Activated naive CD4-positive, alpha-beta T cell treated with anti-CD3 and anti-CD28 coated beads, Interleukin-2, amount 50 U/mL, for 16 hours (primary cell): ENCODE measurements around the gene DYNLRB1.
A peak's percentile ranks its signal among the peaks of the same experiment; 100 is the strongest.

Experiments
- DNase-seq: peaks from one replicate; pipeline ENCODE4 v3.0.0-alpha.2; 2020

Gene DYNLRB1

GRCh38 chr20:34535301-34535840, 19.1 kb downstream of the DYNLRB1 start:
- no peak for DNase-seq

- DNase-seq, result no peak
Observed at GRCh38 chr20:34535857-34536256, 19.6 kb downstream of the DYNLRB1 start.

- peak; percentile 48 for DNase-seq
Observed at GRCh38 chr20:34536798-34537394, 20.7 kb downstream of the DYNLRB1 start.

- DNase-seq, result no peak
Observed at GRCh38 chr20:34537651-34538050, 21.4 kb downstream of the DYNLRB1 start.

GRCh38 chr20:34538671-34539123, 22.5 kb downstream of the DYNLRB1 start:
- DNase-seq, result peak; percentile 56

GRCh38 chr20:34539756-34540155, 23.5 kb downstream of the DYNLRB1 start:
- no peak for DNase-seq

GRCh38 chr20:34540596-34541263, 24.5 kb downstream of the DYNLRB1 start:
- DNase-seq, result no peak

- no peak for DNase-seq
Observed at GRCh38 chr20:34541264-34541901, 25.2 kb downstream of the DYNLRB1 start.

- no peak for DNase-seq
Observed at GRCh38 chr20:34541917-34542316, 25.7 kb downstream of the DYNLRB1 start.

- DNase-seq, result no peak
Observed at GRCh38 chr20:34542439-34542838, 26.2 kb downstream of the DYNLRB1 start.

- no peak for DNase-seq
Observed at GRCh38 chr20:34543463-34544056, 27.3 kb downstream of the DYNLRB1 start.

GRCh38 chr20:34544109-34544796, 28.0 kb downstream of the DYNLRB1 start:
- DNase-seq, result peak; percentile 24

- no peak for DNase-seq
Observed at GRCh38 chr20:34546751-34547181, 30.5 kb downstream of the DYNLRB1 start.

- no peak for DNase-seq
Observed at GRCh38 chr20:34547844-34548613, 31.8 kb downstream of the DYNLRB1 start.

GRCh38 chr20:34549291-34549928, 33.2 kb downstream of the DYNLRB1 start:
- DNase-seq, result no peak

- DNase-seq, result no peak
Observed at GRCh38 chr20:34549929-34550305, 33.7 kb downstream of the DYNLRB1 start.

GRCh38 chr20:34552569-34552968, 36.3 kb downstream of the DYNLRB1 start:
- no peak for DNase-seq

- no peak for DNase-seq
Observed at GRCh38 chr20:34553366-34553867, 37.2 kb downstream of the DYNLRB1 start.

GRCh38 chr20:34557936-34558319, 41.7 kb downstream of the DYNLRB1 start:
- no peak for DNase-seq

GRCh38 chr20:34558320-34559218, 42.3 kb downstream of the DYNLRB1 start, which contains the start of gene MAP1LC3A:
TSS of gene MAP1LC3A (plus strand) at chr20:34558718. CDS start at chr20:34558869, 151 bp downstream.
- peak; percentile 92 for DNase-seq
